Stimulated activated CD8-positive, alpha-beta memory T cell treated with anti-CD3 and anti-CD28 coated beads, Interleukin-12 subunit alpha, Interleukin-12 subunit beta, amount 100 ng/mL, for 4 hours (primary cell): ENCODE measurements around the gene API5.

ENCODE experiments used
- DNase-seq: peaks from one replicate; pipeline ENCODE4 v3.0.0-alpha.2; 2020; ENCODE audit warnings: low read depth

API5 gene

GRCh38 chr11:43359422-43359818 lies 47.6 kb downstream of the API5 start:
- no peak for DNase-seq

- no peak for DNase-seq
These were observed 48.7 kb downstream of the API5 start for GRCh38 chr11:43360361-43361032.

- no peak for DNase-seq
These were observed 54.9 kb downstream of the API5 start for GRCh38 chr11:43366677-43367076.

- no peak for DNase-seq
These were observed 55.8 kb downstream of the API5 start for GRCh38 chr11:43367382-43368178.

GRCh38 chr11:43376065-43376464 lies 64.3 kb downstream of the API5 start:
- no peak for DNase-seq

GRCh38 chr11:43376594-43376993 lies 64.8 kb downstream of the API5 start:
- DNase-seq: no peak

GRCh38 chr11:43377389-43377788 lies 65.6 kb downstream of the API5 start:
- no peak for DNase-seq

GRCh38 chr11:43378897-43379296 lies 67.1 kb downstream of the API5 start:
- no peak for DNase-seq

- no peak for DNase-seq
These were observed 70.0 kb downstream of the API5 start for GRCh38 chr11:43381802-43382201.

GRCh38 chr11:43382614-43383013 lies 70.8 kb downstream of the API5 start:
- DNase-seq: no peak

- no peak for DNase-seq
These were observed 72.6 kb downstream of the API5 start for GRCh38 chr11:43384393-43384792.

GRCh38 chr11:43392713-43393112 lies 80.9 kb downstream of the API5 start:
- no peak for DNase-seq

GRCh38 chr11:43393765-43394355 lies 82.1 kb downstream of the API5 start:
- DNase-seq: no peak
